GM12873 (cell line): ENCODE data around the gene ABCB9.

ENCODE experiments used
- TF ChIP-seq, protein P1 (sequence below): IDR thresholded peaks from 2 replicates; pipeline ENCODE4 v1.5.1; 2012; ENCODE audit warnings: low read depth, mild to moderate bottlenecking, moderate library complexity, low read length, control low read depth; ENCODE audit not compliant: insufficient read depth; ENCODE audit errors: missing control alignments

Gene ABCB9

DNA sequence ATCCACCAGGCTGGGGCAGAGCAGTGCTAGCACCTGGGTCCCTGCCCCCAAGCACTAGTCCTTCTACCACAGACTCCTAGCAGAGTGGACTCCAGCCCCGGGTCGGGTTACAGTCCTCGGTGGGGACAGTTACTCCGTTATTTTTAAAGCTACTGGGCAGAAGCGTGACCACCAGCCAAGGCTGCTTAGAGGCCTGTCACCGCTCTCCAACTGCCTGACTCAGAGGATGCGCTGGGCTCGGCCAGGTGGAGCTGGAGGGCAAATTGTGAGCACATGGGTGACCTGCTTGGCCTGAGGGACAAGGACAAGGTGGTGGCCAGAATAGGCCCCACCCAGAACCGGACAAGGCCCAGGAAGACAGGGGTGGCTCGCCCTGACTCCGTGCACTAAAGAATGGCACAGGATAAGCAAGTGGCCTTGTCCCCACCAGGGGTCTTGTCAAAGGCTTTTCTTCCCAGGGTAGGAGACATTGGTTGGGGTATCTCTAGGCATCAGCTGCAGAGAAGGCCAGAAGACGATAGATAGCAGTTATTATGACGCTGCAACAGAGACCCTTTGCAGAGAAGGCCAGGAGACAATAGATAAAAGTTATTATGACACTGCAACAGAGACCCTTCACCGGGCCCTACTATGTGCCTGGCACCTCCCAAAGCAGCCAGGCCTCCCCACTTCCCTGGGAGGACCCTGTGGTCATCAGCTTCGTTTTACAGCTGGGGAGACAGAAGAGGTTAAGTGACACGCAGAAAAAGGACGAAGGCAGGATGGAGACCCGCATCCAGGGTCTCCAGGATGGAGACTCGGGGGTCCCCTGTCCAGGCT is 1.6 kb downstream of the ABCB9 start:
- TF ChIP-seq, protein P1, sequence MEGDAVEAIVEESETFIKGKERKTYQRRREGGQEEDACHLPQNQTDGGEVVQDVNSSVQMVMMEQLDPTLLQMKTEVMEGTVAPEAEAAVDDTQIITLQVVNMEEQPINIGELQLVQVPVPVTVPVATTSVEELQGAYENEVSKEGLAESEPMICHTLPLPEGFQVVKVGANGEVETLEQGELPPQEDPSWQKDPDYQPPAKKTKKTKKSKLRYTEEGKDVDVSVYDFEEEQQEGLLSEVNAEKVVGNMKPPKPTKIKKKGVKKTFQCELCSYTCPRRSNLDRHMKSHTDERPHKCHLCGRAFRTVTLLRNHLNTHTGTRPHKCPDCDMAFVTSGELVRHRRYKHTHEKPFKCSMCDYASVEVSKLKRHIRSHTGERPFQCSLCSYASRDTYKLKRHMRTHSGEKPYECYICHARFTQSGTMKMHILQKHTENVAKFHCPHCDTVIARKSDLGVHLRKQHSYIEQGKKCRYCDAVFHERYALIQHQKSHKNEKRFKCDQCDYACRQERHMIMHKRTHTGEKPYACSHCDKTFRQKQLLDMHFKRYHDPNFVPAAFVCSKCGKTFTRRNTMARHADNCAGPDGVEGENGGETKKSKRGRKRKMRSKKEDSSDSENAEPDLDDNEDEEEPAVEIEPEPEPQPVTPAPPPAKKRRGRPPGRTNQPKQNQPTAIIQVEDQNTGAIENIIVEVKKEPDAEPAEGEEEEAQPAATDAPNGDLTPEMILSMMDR, result no peak

DNA sequence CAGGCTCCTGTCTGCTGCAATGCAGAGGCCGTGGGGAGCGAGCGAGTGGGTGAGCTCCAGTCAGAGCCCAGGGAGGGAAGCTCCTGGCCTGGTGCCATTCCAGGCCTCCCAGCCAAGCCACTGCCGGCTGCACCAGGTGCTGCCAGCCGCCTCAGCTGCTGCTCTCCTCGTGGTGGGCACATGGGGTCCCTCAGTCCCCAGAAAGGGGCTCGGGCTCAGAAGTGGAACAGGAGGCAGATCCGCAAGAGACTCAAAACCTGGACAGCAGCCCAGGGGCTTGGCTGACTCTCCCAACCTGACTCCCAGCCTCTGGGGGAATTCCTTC is 2.4 kb downstream of the ABCB9 start:
- TF ChIP-seq, protein P1, result no peak

DNA sequence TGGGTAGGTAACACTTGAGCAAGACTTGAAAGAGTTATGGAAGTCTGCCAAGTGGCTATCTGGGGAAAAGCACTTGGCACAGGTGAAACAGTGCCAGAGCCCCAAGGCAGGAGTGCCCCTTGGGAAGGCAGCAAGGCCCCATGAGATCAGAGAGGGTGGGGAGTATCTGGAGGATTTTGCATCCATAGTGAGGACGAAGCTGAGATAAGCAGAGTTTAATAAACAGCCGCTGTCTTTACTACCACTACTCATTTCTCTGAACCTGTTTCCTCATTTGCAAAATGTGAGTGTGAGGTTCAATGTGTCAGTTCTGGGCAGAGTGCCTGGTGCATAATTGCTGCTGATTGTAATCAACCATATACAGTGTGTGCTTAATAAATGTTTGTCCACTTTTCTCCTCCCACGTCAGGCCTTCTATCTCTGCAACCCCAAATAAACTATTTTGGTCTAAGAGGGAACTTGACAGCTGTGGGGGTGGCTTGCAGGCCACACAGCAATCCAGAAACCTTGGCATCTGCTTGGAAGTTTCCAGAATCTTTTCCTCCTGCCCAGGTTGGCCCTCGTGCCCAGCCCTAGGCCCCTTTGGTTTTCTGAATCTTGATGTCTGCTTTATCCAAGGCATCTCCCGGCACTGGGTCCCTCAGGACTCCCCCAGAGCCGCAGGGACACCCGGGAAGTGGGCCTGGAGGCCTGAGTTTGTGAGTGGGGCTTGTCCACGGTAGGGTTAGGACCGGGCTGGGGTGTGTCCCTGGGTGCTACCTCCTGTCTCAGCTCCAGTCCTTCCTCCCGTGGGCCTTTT is 4.5 kb downstream of the ABCB9 start:
- TF ChIP-seq, protein P1, result no peak

DNA sequence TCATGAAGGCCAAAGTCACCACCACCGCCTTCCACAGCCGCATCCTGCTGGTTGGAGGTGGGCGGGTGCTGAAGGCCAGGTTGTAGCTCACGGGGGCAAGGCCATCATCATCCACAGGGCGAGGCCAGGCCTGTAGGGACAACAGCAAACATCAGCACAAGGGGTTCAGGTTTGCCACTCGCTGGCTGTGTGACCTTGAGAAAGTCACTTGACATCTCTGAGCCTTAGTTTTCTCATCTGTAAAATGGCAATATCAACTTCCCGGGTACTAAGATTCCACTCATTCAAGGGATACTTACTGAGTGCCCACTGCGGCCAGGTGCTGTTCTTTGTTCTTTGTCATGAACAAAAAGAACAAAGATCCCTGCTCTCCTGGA is 6.1 kb downstream of the ABCB9 start:
- TF ChIP-seq, protein P1, result no peak

DNA sequence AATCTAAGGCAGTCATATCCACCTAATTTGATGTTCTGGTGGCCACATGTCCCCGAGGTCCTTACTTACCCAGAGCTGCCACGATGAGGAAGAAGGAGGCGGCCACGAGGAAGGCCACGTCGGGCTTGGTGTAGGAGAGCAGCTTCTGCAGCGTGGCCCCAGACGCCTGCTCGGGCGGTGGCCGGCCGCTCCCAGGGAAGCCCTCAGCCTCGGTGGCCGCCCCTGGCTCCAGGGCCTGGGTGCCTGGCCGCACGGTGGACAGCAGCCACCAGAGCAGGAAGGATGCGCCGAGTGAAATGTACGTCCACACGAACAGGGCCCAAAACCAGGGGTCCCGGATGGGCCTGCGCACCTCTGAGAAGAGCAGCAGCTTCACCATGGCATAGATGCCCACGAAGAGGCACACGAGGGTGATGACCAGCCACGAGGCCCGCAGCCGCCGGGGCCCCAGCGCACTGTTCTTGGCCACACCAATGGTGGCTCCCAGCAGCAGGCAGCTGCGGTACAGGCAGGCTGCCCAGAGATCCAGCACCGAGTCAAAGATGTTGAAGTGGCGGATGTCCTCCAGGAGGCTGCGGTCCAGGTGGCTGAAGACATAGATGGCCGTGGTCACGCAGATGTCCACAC is 6.6 kb downstream of the ABCB9 start:
- TF ChIP-seq, protein P1, result no peak

DNA sequence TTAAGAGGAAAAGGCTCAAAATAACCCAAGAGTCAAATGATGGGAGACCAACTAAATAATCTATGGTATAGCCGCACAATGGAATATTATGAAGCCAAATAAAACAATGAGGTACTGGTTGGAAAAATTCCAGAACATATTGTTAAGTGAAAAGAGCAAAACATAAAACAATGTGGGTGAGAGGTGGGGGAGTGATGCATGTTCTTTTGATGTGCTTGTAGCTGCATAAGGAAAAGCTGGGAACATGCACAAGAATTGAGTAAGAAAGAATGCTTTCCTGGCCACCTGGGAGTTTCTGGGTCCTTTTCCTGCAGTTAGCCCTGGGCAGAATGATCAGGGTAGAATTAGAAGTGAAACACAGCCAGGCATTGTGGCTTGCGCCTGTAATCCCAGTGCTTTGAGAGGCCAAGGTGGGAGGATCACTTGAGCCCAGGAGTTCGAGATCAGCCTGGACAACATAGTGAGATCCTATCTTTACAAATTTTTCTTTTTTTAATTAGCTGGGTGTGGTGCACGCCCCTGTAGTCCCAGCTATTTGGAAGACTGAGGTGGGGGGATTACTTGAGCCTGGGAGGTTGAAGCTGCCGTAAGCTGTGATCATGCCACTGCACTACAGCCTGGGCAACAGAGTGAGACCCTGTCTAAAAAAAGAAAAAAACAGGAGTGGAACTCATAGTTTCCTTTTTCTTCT is 7.9 kb downstream of the ABCB9 start:
- TF ChIP-seq, protein P1, result no peak
